ENCODE data around the gene VWC2L.

GRCh38 chr2:214386720-214387119, 24.1 kb upstream of the VWC2L start:
- TF ChIP-seq, protein P1, sequence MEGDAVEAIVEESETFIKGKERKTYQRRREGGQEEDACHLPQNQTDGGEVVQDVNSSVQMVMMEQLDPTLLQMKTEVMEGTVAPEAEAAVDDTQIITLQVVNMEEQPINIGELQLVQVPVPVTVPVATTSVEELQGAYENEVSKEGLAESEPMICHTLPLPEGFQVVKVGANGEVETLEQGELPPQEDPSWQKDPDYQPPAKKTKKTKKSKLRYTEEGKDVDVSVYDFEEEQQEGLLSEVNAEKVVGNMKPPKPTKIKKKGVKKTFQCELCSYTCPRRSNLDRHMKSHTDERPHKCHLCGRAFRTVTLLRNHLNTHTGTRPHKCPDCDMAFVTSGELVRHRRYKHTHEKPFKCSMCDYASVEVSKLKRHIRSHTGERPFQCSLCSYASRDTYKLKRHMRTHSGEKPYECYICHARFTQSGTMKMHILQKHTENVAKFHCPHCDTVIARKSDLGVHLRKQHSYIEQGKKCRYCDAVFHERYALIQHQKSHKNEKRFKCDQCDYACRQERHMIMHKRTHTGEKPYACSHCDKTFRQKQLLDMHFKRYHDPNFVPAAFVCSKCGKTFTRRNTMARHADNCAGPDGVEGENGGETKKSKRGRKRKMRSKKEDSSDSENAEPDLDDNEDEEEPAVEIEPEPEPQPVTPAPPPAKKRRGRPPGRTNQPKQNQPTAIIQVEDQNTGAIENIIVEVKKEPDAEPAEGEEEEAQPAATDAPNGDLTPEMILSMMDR (IDR thresholded peaks at IDR 0.05): no peak
- no peak for TF ChIP-seq POLR2A (IDR thresholded peaks at IDR 0.05)

All from ovary (tissue), 3 donors.